Activated CD8-positive, alpha-beta memory T cell treated with anti-CD3 and anti-CD28 coated beads for 36 hours (primary cell): Measurements from ENCODE around the gene RNPEPL1. TPM values are rescaled to one million over a fixed set of nuclear protein-coding genes. Genes with fewer than 3 reads are reported as not detected.
"Not testable (repeated sequence)": the region's sequence is repeated elsewhere in the genome, so short reads cannot be mapped to it uniquely, and the experiment has no call there.

Source experiments
- CTCF ChIA-PET: fragments of 350-600 bp; sonication (Branson Sonifier 250); formaldehyde crosslinking; loops from one replicate; lab custom pipeline; 2021; ENCODE audit warnings: antibody characterized with exemption; lab: Charles Lee
- POLR2A ChIA-PET: fragments of 350-600 bp; sonication (Branson Sonifier 250); formaldehyde crosslinking; loops from one replicate; lab custom pipeline; 2021; ENCODE audit warnings: antibody characterized with exemption; lab: Charles Lee
- total RNA-seq, 2 experiments: library from RNA; stranded (reverse); gene quantifications; one replicate each; pipeline ENCODE4 v1.2.3, GENCODE V29; 2021

RNPEPL1 gene, protein sequence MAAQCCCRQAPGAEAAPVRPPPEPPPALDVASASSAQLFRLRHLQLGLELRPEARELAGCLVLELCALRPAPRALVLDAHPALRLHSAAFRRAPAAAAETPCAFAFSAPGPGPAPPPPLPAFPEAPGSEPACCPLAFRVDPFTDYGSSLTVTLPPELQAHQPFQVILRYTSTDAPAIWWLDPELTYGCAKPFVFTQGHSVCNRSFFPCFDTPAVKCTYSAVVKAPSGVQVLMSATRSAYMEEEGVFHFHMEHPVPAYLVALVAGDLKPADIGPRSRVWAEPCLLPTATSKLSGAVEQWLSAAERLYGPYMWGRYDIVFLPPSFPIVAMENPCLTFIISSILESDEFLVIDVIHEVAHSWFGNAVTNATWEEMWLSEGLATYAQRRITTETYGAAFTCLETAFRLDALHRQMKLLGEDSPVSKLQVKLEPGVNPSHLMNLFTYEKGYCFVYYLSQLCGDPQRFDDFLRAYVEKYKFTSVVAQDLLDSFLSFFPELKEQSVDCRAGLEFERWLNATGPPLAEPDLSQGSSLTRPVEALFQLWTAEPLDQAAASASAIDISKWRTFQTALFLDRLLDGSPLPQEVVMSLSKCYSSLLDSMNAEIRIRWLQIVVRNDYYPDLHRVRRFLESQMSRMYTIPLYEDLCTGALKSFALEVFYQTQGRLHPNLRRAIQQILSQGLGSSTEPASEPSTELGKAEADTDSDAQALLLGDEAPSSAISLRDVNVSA
- total RNA-seq = 10 to 100 TPM; 50.8 to 51.7 TPM

- CTCF ChIA-PET = interaction anchor here (1.2 to 3.7 kb wide), 3 partner anchors 11 to 54 kb away, joined by 3 to 42 read pairs (median 30); partner anchors contain the start of gene CAPN10
- POLR2A ChIA-PET = interaction anchor here (1.4 to 5.2 kb wide), 4 partner anchors 7 to 18 kb away, joined by 4 to 52 read pairs (median 13); partner anchors contain the start of genes CAPN10 and DUSP28
These were observed at the start of gene RNPEPL1 for GRCh38 chr2:240567872-240568677. RNPEPL1 (plus strand) TSS chr2:240568484; CDS start chr2:240568587, 103 bp downstream.

DNA sequence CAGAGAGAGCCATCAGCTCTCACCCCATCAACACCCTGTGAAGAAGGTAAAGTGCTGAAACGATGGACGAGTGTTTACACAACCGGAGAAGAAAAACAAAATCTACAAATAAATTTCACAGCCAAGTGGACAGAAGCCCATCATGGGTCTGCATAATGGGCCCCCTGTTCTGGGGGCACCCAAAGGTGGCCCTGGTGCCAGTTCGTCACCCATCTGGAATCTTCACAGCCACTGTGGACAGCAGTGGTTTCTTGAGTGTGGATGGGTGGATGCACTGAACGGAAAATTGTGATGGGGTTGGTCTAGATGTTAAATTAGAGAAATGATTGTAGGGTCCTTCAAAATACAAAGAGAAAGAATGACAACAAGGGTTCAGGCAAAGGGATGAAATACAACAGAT, 49.3 kb upstream of the RNPEPL1 start:
- POLR2A ChIA-PET = no interaction called here
- CTCF ChIA-PET = interaction anchor here (1.2 kb wide), 1 partner anchor 44 kb away, joined by 4 read pairs; no protein-coding TSS in a partner anchor

DNA sequence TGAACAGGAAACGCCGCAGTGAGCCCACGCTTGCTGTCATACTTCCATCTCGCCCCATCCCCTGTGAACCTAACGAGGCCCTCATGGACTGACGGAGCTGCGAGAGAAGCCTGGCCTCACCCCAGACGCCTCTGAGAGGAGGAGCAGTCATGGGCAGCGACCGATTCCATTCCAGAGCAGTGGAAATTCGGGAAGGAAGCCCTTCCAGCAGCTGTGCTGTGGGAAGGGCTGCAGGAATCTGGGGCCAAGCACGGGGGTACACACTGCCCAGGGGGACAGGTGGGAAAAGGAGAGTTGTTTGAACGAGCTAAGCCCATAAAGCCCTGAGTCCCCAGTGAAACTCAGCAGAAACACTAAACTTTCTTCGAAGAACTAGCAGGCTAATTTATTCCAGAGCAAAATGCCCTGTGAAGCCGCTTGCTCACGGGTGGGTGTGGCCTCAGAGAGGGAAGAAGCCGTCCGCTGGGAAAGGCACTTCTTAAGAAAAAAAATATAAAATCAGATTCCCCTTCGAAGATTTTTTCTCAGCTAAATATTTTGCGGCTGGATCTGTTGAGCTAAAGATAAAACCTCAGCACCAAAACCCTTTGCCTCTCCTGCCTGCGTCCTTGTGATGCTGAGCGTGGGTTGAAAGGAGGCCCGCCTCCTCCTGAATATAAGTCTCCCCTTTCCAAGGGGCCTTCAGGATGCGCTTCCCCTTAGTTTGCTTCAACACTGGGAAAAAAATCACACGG, 48.7 kb upstream of the RNPEPL1 start:
- POLR2A ChIA-PET = no interaction called here
- CTCF ChIA-PET = no interaction called here

DNA sequence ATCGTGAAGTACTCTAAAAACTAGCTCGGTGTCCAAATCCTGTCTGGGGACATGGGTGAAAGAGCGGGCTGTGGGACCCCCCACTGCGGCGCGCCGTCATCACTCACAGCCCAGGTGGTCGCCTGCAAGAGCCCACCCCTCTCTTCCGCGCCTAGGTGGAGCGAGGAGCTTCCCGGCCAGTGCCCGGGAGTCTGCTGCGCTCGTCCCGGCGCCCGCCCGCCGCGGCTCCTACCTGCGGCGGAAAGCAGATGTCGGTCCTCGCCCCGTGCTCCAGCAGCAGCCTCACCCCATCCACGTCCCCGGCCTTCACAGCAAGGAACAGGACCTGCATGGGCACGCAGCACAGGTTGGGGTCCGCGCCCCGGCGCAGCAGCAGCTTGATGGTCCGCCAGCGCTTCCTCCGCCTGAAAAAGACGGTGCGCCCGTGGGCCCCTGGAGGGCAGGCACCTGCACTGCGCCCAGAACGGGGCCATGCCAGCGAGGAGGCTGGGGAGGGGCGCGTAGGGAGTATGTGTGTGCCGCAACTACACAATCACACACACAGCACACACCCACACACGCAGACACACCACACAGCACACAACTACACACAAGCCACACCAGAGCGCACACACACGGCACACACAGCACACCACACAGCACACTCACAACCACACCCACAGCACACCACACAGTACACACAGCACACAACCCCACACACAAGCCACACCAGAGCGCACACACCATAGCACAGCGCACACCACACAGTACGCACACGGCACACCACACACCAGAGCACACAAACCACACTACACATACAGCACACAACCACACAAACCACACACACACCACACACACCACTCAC, 47.9 kb upstream of the RNPEPL1 start:
- ChIA-PET POLR2A (interaction anchor here (0.6 kb wide), 1 partner anchor 135 kb away, joined by 3 read pairs; no protein-coding TSS in a partner anchor), CTCF (no interaction called here)

DNA sequence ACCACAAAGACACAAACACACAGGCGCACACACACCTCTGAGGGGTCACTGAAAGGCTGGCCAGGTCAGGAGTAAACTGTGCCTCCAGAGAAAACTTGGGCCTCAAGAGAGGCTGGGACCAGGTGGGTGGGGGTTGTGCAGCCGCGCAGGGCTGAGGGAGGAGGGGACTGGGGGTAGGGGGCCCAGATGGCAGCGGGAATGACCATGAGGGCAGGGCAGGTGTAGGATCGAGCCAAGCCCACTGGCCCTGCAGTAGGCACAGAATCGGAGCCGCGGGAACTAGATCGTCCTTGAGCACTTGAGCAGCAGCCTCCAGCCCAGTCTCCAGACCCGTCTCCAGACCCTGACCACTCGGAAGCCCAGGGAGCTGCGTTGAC, 47.3 kb upstream of the RNPEPL1 start:
- ChIA-PET CTCF (no interaction called here), POLR2A (no interaction called here)

DNA sequence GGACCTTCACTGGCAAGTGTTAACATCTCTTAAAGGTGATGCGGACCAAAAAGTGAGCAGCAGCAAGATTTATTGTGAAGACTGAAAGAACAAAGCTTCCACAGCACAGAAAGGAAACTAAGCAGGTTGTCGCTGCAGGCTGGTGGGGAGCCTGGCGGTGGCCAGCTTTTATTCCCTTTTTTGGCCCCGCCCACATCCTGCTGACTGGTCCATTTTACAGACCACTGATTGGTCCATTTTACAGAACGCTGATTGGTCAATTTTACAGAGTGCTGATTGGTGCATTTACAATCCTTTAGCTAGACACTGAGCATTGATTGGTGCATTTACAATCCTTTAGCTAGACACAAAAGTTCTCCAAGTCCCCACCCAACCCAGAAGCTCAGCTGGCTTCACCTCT, 46.4 kb upstream of the RNPEPL1 start:
- CTCF ChIA-PET = interaction anchor here (1.4 kb wide), 1 partner anchor 8 kb away, joined by 4 read pairs; no protein-coding TSS in a partner anchor
- POLR2A ChIA-PET = not testable (repeated sequence)

DNA sequence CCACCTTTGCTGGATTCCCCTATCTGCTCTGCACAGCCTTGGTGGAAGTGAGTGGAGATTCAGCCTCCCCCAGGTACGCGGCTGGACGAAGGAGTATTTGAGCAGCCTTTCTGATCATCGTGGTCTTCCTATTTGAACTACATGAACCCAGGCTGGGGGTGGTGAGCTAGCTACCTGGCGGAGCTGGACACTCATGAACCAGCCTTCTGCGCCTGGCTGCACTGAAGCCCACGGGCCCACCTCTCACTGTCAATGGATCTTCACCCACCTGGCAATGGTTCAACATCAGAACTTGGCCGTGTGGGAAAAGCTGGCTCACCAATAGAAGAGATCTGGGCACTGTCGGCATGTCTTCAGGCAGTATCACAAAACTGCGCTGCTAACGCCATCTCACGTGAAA, 45.9 kb upstream of the RNPEPL1 start:
- CTCF ChIA-PET = interaction anchor here (1.4 kb wide), 1 partner anchor 8 kb away, joined by 4 read pairs; no protein-coding TSS in a partner anchor
- POLR2A ChIA-PET = no interaction called here

DNA sequence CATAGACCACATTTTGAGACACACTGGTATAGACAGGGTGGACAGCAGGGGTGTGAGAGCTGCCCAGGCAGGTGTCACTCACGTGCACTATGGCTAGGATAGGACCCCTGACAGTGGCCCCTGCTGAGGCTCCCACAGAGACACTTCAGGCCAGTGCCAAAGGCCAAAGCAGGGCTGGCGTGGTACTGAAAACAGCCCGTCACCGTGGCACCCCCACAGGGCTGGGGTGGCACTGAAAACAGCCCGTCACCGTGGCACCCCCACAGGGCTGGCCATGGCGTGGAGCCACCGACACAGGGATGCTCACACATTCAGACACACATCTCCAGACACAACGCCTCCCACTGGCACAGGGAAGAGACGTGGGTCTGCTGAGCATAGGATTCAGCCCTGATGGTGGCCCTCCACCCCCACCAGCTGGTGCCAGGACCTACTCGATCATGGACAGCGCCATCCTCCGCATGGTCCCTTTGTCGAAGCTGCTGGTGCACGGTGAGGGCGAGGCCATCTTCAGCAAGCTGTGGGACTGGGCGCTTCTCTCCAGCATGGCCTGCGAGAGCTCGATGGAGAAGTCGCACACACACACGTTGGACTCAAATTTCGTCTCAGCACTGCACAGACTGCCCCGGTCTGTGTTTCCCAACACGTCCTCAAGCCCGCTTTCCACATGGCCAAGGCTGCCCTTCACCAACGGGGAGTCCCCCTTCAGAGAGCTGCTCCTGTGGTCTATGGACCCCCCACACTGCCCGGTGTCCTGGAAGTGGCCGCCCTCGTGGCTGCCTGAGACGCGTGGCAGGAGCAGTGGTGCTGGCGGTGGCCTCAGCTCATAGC, 44.6 kb upstream of the RNPEPL1 start:
- ChIA-PET CTCF (interaction anchor here (1.0 kb wide), 1 partner anchor 10 kb away, joined by 3 read pairs; no protein-coding TSS in a partner anchor), POLR2A (interaction anchor here (0.5 kb wide), 1 partner anchor 497 kb away, joined by 4 read pairs; no protein-coding TSS in a partner anchor)

- ChIA-PET POLR2A (no interaction called here), CTCF (no interaction called here)
These were observed 43.1 kb upstream of the RNPEPL1 start for GRCh38 chr2:240524963-240525718.

- ChIA-PET POLR2A (no interaction called here), CTCF (interaction anchor here (1.2 kb wide), 1 partner anchor 12 kb away, joined by 3 read pairs; no protein-coding TSS in a partner anchor)
These were observed 42.5 kb upstream of the RNPEPL1 start for GRCh38 chr2:240525802-240526201.

GRCh38 chr2:240526521-240526920, 41.8 kb upstream of the RNPEPL1 start:
- POLR2A ChIA-PET = no interaction called here
- CTCF ChIA-PET = interaction anchor here (1.2 kb wide), 1 partner anchor 12 kb away, joined by 3 read pairs; no protein-coding TSS in a partner anchor

GRCh38 chr2:240527153-240527750, 41.0 kb upstream of the RNPEPL1 start:
- CTCF ChIA-PET = no interaction called here

DNA sequence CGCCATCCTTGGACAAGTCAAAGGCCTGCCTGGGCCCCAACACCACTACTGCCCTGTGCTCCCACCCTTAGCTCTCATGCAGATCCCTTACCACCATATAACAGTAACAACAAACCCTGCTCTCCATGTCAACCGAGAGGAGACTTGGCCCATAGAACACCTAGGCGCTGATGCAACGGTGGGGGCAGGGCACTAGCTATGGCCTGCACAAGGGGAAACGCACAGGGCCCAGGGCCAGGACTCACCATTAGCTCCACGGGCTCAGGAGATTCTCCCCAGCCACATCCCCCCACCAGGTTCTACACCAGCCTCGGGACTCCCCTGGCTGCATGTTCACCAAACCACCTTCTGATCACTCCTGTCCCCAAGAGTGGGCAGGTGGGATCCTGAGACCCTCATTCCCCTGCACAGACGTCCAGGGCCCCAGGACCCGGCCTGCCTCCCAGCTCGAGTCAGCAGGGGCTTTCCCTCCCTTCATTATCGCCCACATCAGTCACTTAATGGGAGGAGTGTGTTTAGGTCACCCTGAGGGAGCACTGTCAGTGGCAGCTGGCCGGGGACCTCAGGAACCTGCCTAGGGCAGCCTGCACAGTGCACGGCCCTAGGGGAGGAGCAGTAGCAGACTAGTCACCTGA, 39.8 kb upstream of the RNPEPL1 start:
- POLR2A ChIA-PET = interaction anchor here (0.6 kb wide), 1 partner anchor 10 kb away, joined by 3 read pairs; no protein-coding TSS in a partner anchor
- CTCF ChIA-PET = interaction anchor here (0.8 to 1.3 kb wide), 2 partner anchors 13 to 14 kb away, joined by 3 to 6 read pairs; no protein-coding TSS in a partner anchor

More at GRCh38 chr2:240527153-240527750, 41.0 kb upstream of the RNPEPL1 start:
- POLR2A ChIA-PET = no interaction called here

- CTCF ChIA-PET = interaction anchor here (1.3 kb wide), 1 partner anchor 15 kb away, joined by 6 read pairs; no protein-coding TSS in a partner anchor
- POLR2A ChIA-PET = no interaction called here
These were observed 38.8 kb upstream of the RNPEPL1 start for GRCh38 chr2:240529344-240529999.
